HG03521 (cell line): ENCODE results near the gene ARFRP1.
"Not testable (repeated sequence)": the region's sequence is repeated elsewhere in the genome, so short reads cannot be mapped to it uniquely, and the experiment has no call there.

Experiments
- ATAC-seq: cut with Tn5 transposase; IDR thresholded peaks from one replicate; pipeline ENCODE4 v1.9.1; 2021; ENCODE audit warnings: mild to moderate bottlenecking, moderate library complexity; ENCODE audit not compliant: unreplicated experiment

ARFRP1 gene

GRCh38 chr20:63733579-63734081, 25.9 kb upstream of the ARFRP1 start:
- ATAC-seq, result no peak

- no peak for ATAC-seq
These were observed 25.3 kb upstream of the ARFRP1 start for GRCh38 chr20:63733117-63733516.

GRCh38 chr20:63732118-63733095, 24.6 kb upstream of the ARFRP1 start:
- ATAC-seq, result no peak

GRCh38 chr20:63731410-63731809, 23.6 kb upstream of the ARFRP1 start:
- ATAC-seq, result no peak

- not testable (repeated sequence) for ATAC-seq
These were observed 22.5 kb upstream of the ARFRP1 start for GRCh38 chr20:63730189-63730733.

- not testable (repeated sequence) for ATAC-seq
These were observed 15.3 kb upstream of the ARFRP1 start for GRCh38 chr20:63722967-63723622.

GRCh38 chr20:63718996-63719395, 11.2 kb upstream of the ARFRP1 start:
- ATAC-seq, result no peak

GRCh38 chr20:63714858-63715257, 7.1 kb upstream of the ARFRP1 start:
- ATAC-seq, result no peak

GRCh38 chr20:63712191-63712590, 4.4 kb upstream of the ARFRP1 start:
- ATAC-seq, result no peak

GRCh38 chr20:63711085-63711645, 3.4 kb upstream of the ARFRP1 start:
- ATAC-seq, result no peak

- ATAC-seq, result no peak
These were observed 1.4 kb upstream of the ARFRP1 start for GRCh38 chr20:63709149-63709527.

- ATAC-seq, result no peak
These were observed 749 bp upstream of the ARFRP1 start for GRCh38 chr20:63708301-63709148.

GRCh38 chr20:63706852-63707557, 771 bp downstream of the ARFRP1 start:
- peak; percentile 25 for ATAC-seq

GRCh38 chr20:63706027-63706695, 1.6 kb downstream of the ARFRP1 start:
- ATAC-seq, result no peak

- no peak for ATAC-seq
These were observed 2.3 kb downstream of the ARFRP1 start for GRCh38 chr20:63705232-63706026.

GRCh38 chr20:63704749-63705117, 3.0 kb downstream of the ARFRP1 start:
- ATAC-seq, result no peak

- no peak for ATAC-seq
These were observed 3.6 kb downstream of the ARFRP1 start for GRCh38 chr20:63703976-63704748.
